NB4 (cell line): ENCODE measurements around the gene SMOC2.
"Not testable (repeated sequence)": the region's sequence is repeated elsewhere in the genome, so short reads cannot be mapped to it uniquely, and the experiment has no call there.

Source experiments
- DNase-seq: peaks from one replicate; pipeline ENCODE4 v3.0.0; 2010; ENCODE audit warnings: low read depth
- H3K4me3 ChIP-seq: one replicate; pipeline ENCODE4 v1.5.1; 2011; ENCODE audit warnings: mild to moderate bottlenecking, low read depth, low read length, moderate library complexity
- MYC ChIP-seq: IDR thresholded peaks from 2 replicates; pipeline ENCODE4 v1.6.1; 2011; ENCODE audit warnings: low read depth, low read length
- POLR2A ChIP-seq: IDR thresholded peaks from 2 replicates; pipeline ENCODE4 v1.6.1; 2011; ENCODE audit warnings: mild to moderate bottlenecking; ENCODE audit not compliant: insufficient read length; ENCODE audit errors: extremely low read depth
- TF ChIP-seq, protein P1 (sequence below): IDR thresholded peaks from one replicate; pipeline ENCODE4 v1.5.1; 2012; ENCODE audit warnings: low read depth, low read length
- TF ChIP-seq, protein P2 (sequence below): IDR thresholded peaks from 2 replicates; pipeline ENCODE4 v1.6.1; 2011; ENCODE audit warnings: low read depth, low read length

The SMOC2 gene

DNA sequence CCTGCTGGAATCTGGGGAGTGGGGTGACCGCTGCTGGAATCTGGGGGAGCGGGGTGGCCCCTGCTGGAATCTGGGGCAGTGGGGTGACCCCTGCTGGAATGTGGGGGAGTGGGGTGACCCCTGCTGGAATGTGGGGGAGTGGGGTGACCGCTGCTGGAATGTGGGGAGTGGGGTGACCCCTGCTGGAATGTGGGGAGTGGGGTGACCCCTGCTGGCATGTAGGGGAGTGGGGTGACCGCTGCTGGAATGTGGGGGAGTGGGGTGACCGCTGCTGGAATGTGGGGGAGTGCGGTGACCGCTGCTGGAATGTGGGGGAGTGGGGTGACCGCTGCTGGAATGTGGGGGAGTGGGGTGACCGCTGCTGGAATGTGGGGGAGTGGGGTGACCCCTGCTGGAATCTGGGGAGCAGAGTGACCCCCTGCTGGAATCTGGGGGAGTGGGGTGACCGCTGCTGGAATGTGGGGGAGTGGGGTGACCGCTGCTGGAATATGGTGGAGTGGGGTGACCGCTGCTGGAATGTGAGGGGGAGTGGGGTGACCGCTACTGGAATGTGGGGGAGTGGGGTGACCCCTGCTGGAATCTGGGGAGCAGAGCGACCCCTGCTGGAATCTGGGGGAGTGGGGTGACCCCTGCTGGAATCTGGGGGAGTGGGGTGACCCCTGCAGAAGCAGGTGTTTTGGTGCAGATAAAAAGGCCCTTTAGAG, 97.4 kb downstream of the SMOC2 start:
- DNase-seq, H3K4me3 ChIP-seq: not testable (repeated sequence)
- TF ChIP-seq, protein P1, sequence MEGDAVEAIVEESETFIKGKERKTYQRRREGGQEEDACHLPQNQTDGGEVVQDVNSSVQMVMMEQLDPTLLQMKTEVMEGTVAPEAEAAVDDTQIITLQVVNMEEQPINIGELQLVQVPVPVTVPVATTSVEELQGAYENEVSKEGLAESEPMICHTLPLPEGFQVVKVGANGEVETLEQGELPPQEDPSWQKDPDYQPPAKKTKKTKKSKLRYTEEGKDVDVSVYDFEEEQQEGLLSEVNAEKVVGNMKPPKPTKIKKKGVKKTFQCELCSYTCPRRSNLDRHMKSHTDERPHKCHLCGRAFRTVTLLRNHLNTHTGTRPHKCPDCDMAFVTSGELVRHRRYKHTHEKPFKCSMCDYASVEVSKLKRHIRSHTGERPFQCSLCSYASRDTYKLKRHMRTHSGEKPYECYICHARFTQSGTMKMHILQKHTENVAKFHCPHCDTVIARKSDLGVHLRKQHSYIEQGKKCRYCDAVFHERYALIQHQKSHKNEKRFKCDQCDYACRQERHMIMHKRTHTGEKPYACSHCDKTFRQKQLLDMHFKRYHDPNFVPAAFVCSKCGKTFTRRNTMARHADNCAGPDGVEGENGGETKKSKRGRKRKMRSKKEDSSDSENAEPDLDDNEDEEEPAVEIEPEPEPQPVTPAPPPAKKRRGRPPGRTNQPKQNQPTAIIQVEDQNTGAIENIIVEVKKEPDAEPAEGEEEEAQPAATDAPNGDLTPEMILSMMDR: peak; percentile 15

DNA sequence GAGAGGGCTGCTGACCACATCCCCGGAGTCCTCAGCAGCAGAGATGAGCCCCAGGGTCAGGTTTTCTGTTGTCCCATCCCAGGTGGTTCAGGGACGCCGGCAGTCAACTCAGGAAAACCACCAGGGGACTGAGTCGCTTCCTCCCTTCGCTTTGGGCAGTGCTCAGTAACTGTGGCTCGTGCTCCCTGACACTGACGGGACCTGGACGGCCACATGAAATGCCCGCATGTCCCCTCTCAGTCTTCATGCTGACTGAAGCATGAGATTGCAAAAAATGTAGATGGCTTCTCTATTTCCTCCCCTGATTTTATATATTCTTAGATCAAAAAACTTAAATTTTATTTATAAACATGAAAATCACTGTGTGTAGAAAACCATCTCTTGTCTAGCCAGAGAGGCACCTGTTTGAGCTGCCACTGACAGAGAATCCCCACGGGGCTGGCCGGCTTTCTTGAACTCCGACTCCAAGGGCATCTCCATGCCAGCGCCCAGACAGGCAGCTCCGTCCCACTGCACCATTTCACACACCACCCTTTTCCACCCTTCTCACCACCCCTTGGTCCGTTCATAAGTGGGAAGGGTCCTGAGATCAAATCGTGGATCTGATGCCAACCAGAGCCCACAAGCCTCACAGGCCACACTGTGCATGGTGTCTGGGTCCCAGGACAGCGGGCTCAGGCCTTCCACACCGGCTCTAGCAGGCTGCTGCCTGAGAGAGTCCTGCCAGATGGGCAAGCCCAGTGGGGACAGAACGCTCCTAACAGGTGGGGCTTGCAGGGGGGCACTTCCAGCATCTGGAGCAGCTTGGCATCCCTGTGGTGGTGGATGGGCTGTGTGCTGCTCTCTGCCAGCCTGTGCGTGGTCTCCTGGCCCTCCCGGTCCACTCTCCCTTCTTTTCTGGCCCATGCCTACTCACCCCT, 98.2 kb downstream of the SMOC2 start:
- no peak overlapping the region for H3K4me3 ChIP-seq
- TF ChIP-seq, protein P1: no peak
- TF ChIP-seq, protein P2, sequence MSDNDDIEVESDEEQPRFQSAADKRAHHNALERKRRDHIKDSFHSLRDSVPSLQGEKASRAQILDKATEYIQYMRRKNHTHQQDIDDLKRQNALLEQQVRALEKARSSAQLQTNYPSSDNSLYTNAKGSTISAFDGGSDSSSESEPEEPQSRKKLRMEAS: no peak
- no peak for TF ChIP-seq POLR2A
- no peak for TF ChIP-seq MYC
- DNase-seq: no peak

DNA sequence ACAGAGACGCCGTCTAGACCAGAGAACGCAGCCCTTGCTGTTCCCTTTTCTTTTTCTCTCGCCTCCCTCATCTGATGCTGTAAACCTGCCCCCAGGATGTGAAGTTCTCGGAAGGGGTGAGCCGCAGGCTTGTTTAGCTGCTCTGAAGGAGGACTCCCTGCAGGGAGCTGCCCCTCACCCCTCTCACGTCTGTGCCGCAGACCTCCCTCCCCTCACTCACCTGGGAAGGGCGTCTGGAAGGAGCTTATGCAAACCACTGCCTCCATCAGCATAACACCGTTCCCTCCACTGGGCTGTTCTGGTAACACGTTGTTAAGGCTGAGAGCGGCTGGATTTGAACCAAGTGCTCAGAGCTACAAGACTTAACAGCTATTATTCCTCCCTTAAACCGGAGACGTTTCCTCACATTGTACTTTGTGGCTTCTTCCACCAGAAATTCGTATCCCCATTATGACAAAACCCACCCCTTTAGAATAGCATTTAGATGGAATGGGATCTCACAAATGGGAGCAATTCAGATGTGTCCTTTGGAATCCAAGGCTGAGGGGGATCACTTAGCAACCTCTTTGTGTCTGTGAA, 99.8 kb downstream of the SMOC2 start:
- DNase-seq: no peak
- no peak overlapping the region for H3K4me3 ChIP-seq
- no peak for TF ChIP-seq MYC
- TF ChIP-seq POLR2A: no peak
- TF ChIP-seq, protein P1: no peak
- TF ChIP-seq, protein P2: no peak

DNA sequence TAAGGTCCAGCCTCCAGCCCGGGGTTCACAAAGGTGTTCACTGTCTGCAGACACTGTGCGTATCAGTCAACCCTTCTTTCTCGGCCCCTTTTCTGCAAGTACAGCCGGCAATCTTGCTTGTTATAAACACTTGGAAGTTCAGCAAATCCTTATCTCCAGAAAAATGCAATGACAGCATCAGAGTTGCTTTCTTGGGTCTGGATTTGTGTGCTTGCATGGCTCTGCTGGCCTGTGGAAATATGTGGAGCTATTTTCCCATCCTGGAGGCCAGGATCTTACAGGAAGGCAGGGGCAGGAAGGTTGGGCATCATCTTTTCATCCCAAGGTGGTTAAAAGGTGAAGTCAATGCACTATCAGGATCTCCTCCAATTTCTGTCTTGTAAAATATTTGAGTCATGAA, 100.3 kb downstream of the SMOC2 start:
- no peak for TF ChIP-seq MYC
- TF ChIP-seq, protein P2: no peak
- TF ChIP-seq POLR2A: no peak
- TF ChIP-seq, protein P1: no peak
- no peak overlapping the region for H3K4me3 ChIP-seq
- DNase-seq: no peak

DNA sequence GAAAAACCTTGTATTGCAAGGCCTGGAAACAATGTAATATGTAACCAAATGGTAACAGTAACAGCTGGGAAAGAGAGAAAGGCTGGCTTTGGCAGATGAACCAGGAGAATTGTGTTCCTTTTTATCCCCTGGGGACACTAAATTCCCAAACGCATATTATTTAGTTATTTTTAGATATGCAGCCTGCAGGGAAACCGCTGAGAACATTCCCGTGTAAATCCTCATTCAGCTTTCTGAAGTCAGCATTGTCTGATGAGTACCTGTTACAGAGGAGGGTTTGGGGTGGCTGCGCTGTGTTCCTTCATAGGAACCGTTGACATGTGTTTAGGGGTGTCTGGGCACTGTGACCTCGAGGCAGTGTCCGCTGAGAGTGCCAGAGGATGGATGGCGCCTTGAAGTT, 101.3 kb downstream of the SMOC2 start:
- TF ChIP-seq MYC (no peak), POLR2A (no peak)
- TF ChIP-seq, protein P1: no peak
- TF ChIP-seq, protein P2: no peak
- DNase-seq: no peak
- H3K4me3 ChIP-seq: no peak overlapping the region
